Stimulated activated CD4-positive, alpha-beta T cell treated with anti-CD3 and anti-CD28 coated beads, Interleukin-15, amount 100 ng/mL, for 48 hours (primary cell): Measurements from ENCODE around the gene HSD17B13.
"Not testable (repeated sequence)": the region's sequence is repeated elsewhere in the genome, so short reads cannot be mapped to it uniquely, and the experiment has no call there.

ENCODE experiments used
- DNase-seq, 2 donors: peaks; one replicate each; pipeline ENCODE4 v3.0.0-alpha.2; 2020; ENCODE audit warnings: low read depth in 2 of 2

Gene HSD17B13

GRCh38 chr4:87322754-87323153 is at the start of gene HSD17B13:
Gene HSD17B13 (minus strand): TSS chr4:87322882. CDS start chr4:87322841, 41 bp downstream.
- no peak for DNase-seq

GRCh38 chr4:87370068-87370467 is 47.4 kb upstream of the HSD17B13 start:
- no peak for DNase-seq

GRCh38 chr4:87366521-87367162 is 44.0 kb upstream of the HSD17B13 start:
- DNase-seq = no peak

GRCh38 chr4:87365348-87365747 is 42.7 kb upstream of the HSD17B13 start:
- no peak for DNase-seq

GRCh38 chr4:87363552-87363951 is 40.9 kb upstream of the HSD17B13 start:
- DNase-seq = no peak

GRCh38 chr4:87360338-87360935 is 37.8 kb upstream of the HSD17B13 start:
- DNase-seq = no peak

GRCh38 chr4:87359258-87359657 is 36.6 kb upstream of the HSD17B13 start:
- DNase-seq = no peak

- no peak for DNase-seq
Observed at GRCh38 chr4:87356832-87357526, 34.3 kb upstream of the HSD17B13 start.

- DNase-seq = no peak
Observed at GRCh38 chr4:87354168-87355102, 31.8 kb upstream of the HSD17B13 start.

- DNase-seq = peak in 1 of 2 donors; percentile 14
Observed at GRCh38 chr4:87353592-87353991, 30.9 kb upstream of the HSD17B13 start.

- no peak for DNase-seq
Observed at GRCh38 chr4:87345139-87345538, 22.5 kb upstream of the HSD17B13 start.

- DNase-seq = no peak
Observed at GRCh38 chr4:87342872-87343271, 20.2 kb upstream of the HSD17B13 start.

GRCh38 chr4:87341954-87342635 is 19.4 kb upstream of the HSD17B13 start:
- not testable (repeated sequence) for DNase-seq

- DNase-seq = no peak
Observed at GRCh38 chr4:87339440-87339839, 16.8 kb upstream of the HSD17B13 start.

GRCh38 chr4:87337361-87337760 is 14.7 kb upstream of the HSD17B13 start:
- DNase-seq = no peak

GRCh38 chr4:87333267-87333666 is 10.6 kb upstream of the HSD17B13 start:
- no peak for DNase-seq

- no peak for DNase-seq
Observed at GRCh38 chr4:87330761-87331160, 8.1 kb upstream of the HSD17B13 start.

- DNase-seq = no peak
Observed at GRCh38 chr4:87327136-87327535, 4.5 kb upstream of the HSD17B13 start.

- DNase-seq = no peak
Observed at GRCh38 chr4:87326460-87326859, 3.8 kb upstream of the HSD17B13 start.

- DNase-seq = no peak
Observed at GRCh38 chr4:87321888-87322287, 794 bp downstream of the HSD17B13 start.

- DNase-seq = no peak
Observed at GRCh38 chr4:87317527-87317926, 5.2 kb downstream of the HSD17B13 start.
